HG03175 (cell line): ENCODE measurements around the gene IL17RC.
"Not testable (repeated sequence)": the region's sequence is repeated elsewhere in the genome, so short reads cannot be mapped to it uniquely, and the experiment has no call there.

Experiments
- ATAC-seq: cut with Tn5 transposase; IDR thresholded peaks from one replicate; pipeline ENCODE4 v1.9.1; 2021; ENCODE audit warnings: mild to moderate bottlenecking, moderate library complexity; ENCODE audit not compliant: unreplicated experiment

The IL17RC gene

GRCh38 chr3:9916734-9917680, at the start of gene IL17RC:
IL17RC (plus strand) TSS chr3:9917098; CDS start chr3:9917316, 218 bp downstream.
- no peak for ATAC-seq

- ATAC-seq, result no peak
Observed at GRCh38 chr3:9867106-9867505, 49.8 kb upstream of the IL17RC start.

- no peak for ATAC-seq
Observed at GRCh38 chr3:9869955-9870354, 46.9 kb upstream of the IL17RC start.

- no peak for ATAC-seq
Observed at GRCh38 chr3:9870978-9871377, 45.9 kb upstream of the IL17RC start.

- ATAC-seq, result not testable (repeated sequence)
Observed at GRCh38 chr3:9872067-9872466, 44.8 kb upstream of the IL17RC start.

GRCh38 chr3:9875448-9875847, 41.5 kb upstream of the IL17RC start:
- no peak for ATAC-seq

GRCh38 chr3:9876255-9876654, 40.6 kb upstream of the IL17RC start:
- not testable (repeated sequence) for ATAC-seq

GRCh38 chr3:9876991-9877390, 39.9 kb upstream of the IL17RC start:
- no peak for ATAC-seq

GRCh38 chr3:9878700-9879099, 38.2 kb upstream of the IL17RC start:
- no peak for ATAC-seq

- ATAC-seq, result no peak
Observed at GRCh38 chr3:9879830-9880549, 36.9 kb upstream of the IL17RC start, which contains the start of gene CIDEC. CIDEC (minus strand) TSS chr3:9880253; CDS start chr3:9878486, 1,767 bp downstream.

GRCh38 chr3:9881441-9881840, 35.5 kb upstream of the IL17RC start:
- ATAC-seq, result no peak

- ATAC-seq, result no peak
Observed at GRCh38 chr3:9883706-9884554, 33.0 kb upstream of the IL17RC start.

GRCh38 chr3:9884555-9885165, 32.2 kb upstream of the IL17RC start:
- ATAC-seq, result no peak

GRCh38 chr3:9886328-9886727, 30.6 kb upstream of the IL17RC start:
- no peak for ATAC-seq

- no peak for ATAC-seq
Observed at GRCh38 chr3:9887480-9887879, 29.4 kb upstream of the IL17RC start.

GRCh38 chr3:9888540-9888939, 28.4 kb upstream of the IL17RC start:
- no peak for ATAC-seq

- no peak for ATAC-seq
Observed at GRCh38 chr3:9889405-9889804, 27.5 kb upstream of the IL17RC start.

GRCh38 chr3:9890249-9891071, 26.4 kb upstream of the IL17RC start, which contains the start of gene JAGN1:
JAGN1 (plus strand) TSS chr3:9890610; CDS start chr3:9890723, 113 bp downstream.
- ATAC-seq, result peak; percentile 81

GRCh38 chr3:9891072-9891622, 25.8 kb upstream of the IL17RC start:
- ATAC-seq, result no peak
